T-helper 2 cell treated with Interferon-gamma antibody and Interleukin-4, amounts not matched to agents 5 μg/mL and 100 μg/mL, for 36 hours (primary cell): Measurements from ENCODE around the gene CSF3R.

ENCODE experiments used
- DNase-seq: peaks from one replicate; pipeline ENCODE4 v3.0.0; 2021; ENCODE audit warnings: low spot score
- H3K27ac Mint-ChIP-seq: one replicate; pipeline ENCODE4 v1.8.0; 2021; ENCODE audit warnings: mild to moderate bottlenecking, mixed read lengths
- H3K27me3 Mint-ChIP-seq: one replicate; pipeline ENCODE4 v1.8.0; 2021; ENCODE audit warnings: low read depth, mixed read lengths
- H3K36me3 Mint-ChIP-seq: one replicate; pipeline ENCODE4 v1.8.0; 2021; ENCODE audit warnings: low read depth, mixed read lengths
- H3K4me1 Mint-ChIP-seq: one replicate; pipeline ENCODE4 v1.8.0; 2021; ENCODE audit warnings: low read depth, mixed read lengths
- H3K4me3 Mint-ChIP-seq: one replicate; pipeline ENCODE4 v1.8.0; 2022; ENCODE audit warnings: mild to moderate bottlenecking, moderate library complexity, mixed read lengths
- H3K9me3 Mint-ChIP-seq: one replicate; pipeline ENCODE4 v1.8.0; 2021; ENCODE audit warnings: mixed read lengths

CSF3R gene

GRCh38 chr1:36420836-36421317, 61.8 kb downstream of the CSF3R start:
- peak overlapping the region; percentile 47 for H3K4me3 Mint-ChIP-seq
- no peaks in the 10 kb centered on the region for H3K36me3 Mint-ChIP-seq
- H3K9me3 Mint-ChIP-seq = no peaks in the 10 kb centered on the region
- DNase-seq = peak; percentile 82
- H3K27ac Mint-ChIP-seq = peak overlapping the region; percentile 82
- H3K27me3 Mint-ChIP-seq = no peaks in the 10 kb centered on the region
- H3K4me1 Mint-ChIP-seq = peaks cover 13% of the 10 kb centered on the region

DNA sequence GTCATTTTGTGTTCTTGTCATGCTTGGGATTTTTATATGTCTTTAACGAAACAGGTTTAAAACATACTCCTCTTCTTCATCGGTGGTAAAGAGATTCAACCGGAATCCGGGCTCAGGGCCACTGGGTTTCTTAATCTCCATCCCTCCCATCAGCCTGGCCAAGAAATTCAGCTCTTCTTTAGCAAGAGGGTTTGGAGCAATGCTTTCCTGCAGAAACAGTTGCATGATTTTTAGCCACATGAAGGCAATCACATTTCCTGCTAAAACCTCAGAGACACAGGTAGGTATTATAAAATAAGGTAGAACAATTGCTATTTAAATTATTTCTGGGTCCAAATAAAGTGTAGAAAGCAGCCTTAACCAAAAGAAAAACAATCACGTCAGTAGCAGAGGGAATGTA, 62.3 kb downstream of the CSF3R start:
- peaks cover 13% of the 10 kb centered on the region for H3K4me1 Mint-ChIP-seq
- no peaks in the 10 kb centered on the region for H3K9me3 Mint-ChIP-seq
- peak overlapping the region; percentile 82 for H3K27ac Mint-ChIP-seq
- no peaks in the 10 kb centered on the region for H3K36me3 Mint-ChIP-seq
- DNase-seq = no peak
- peak overlapping the region; percentile 47 for H3K4me3 Mint-ChIP-seq
- H3K27me3 Mint-ChIP-seq = no peaks in the 10 kb centered on the region

- Mint-ChIP-seq H3K4me1 (peaks cover 13% of the 10 kb centered on the region), H3K36me3 (no peaks in the 10 kb centered on the region), H3K27ac (no peak overlapping the region), H3K9me3 (peaks cover 2% of the 10 kb centered on the region), H3K27me3 (no peaks in the 10 kb centered on the region), H3K4me3 (no peak overlapping the region)
- no peak for DNase-seq
Measured at GRCh38 chr1:36419569-36419968, 63.1 kb downstream of the CSF3R start.

DNA sequence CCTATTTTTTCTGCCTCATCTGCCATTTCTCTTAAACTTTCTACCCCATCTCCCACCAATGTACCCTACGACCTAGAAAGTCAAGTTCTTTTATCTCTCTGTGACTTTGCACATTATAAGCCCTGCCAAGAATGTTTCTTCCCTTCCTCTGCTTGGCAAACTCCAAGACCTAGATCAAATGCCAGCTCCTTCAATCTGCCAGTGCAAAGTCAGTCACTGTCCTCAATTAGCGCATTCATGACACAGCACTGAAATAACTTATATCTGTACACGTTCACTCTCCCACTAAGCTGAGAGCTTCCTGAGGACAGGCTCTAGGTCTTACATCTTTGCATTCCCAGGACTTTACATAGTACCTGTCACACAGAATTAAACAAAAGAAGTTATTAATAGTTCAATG, 63.6 kb downstream of the CSF3R start:
- DNase-seq = no peak

GRCh38 chr1:36417931-36418330, 64.8 kb downstream of the CSF3R start:
- H3K27ac Mint-ChIP-seq = no peak overlapping the region

More for the DNA sequence above, 63.6 kb downstream of the CSF3R start:
- no peaks in the 10 kb centered on the region for H3K36me3 Mint-ChIP-seq
- H3K27ac Mint-ChIP-seq = no peak overlapping the region
- peaks cover 5% of the 10 kb centered on the region for H3K9me3 Mint-ChIP-seq
- peaks cover 13% of the 10 kb centered on the region for H3K4me1 Mint-ChIP-seq
- no peak overlapping the region for H3K4me3 Mint-ChIP-seq
- no peaks in the 10 kb centered on the region for H3K27me3 Mint-ChIP-seq

More at GRCh38 chr1:36417931-36418330, 64.8 kb downstream of the CSF3R start:
- no peaks in the 10 kb centered on the region for H3K27me3 Mint-ChIP-seq
- peaks cover 5% of the 10 kb centered on the region for H3K9me3 Mint-ChIP-seq
- peaks cover 13% of the 10 kb centered on the region for H3K4me1 Mint-ChIP-seq
- no peaks in the 10 kb centered on the region for H3K36me3 Mint-ChIP-seq
- H3K4me3 Mint-ChIP-seq = no peak overlapping the region
- DNase-seq = no peak
